ENCODE results near the gene NLK. TPM values are rescaled to one million over a fixed set of nuclear protein-coding genes. Genes with fewer than 3 reads are reported as not detected.

The NLK gene
- total RNA-seq, 1 donor from 2014 or later = 17.5 TPM

- Mint-ChIP-seq H3K9me3 (ENCODE audit: unreplicated experiment) (no peaks in the 10 kb centered on the region), H3K36me3 (ENCODE audit: unreplicated experiment) (peaks cover 16% of the 10 kb centered on the region), H3K4me3 (ENCODE audit: unreplicated experiment) (no peak overlapping the region), H3K27ac (ENCODE audit: unreplicated experiment) (no peak overlapping the region), H3K27me3 (ENCODE audit: unreplicated experiment) (no peaks in the 10 kb centered on the region), H3K4me1 (ENCODE audit: unreplicated experiment) (peaks cover 1% of the 10 kb centered on the region)
- no peak for TF ChIP-seq CTCF (IDR thresholded peaks at IDR 0.05)
- DNase-seq (ENCODE audit: extremely low spot score, unreplicated experiment) = no peak
These were observed 97.3 kb downstream of the NLK start for GRCh38 chr17:28139822-28140221.

- DNase-seq (ENCODE audit: extremely low spot score, unreplicated experiment) = no peak
- H3K4me1 Mint-ChIP-seq (ENCODE audit: unreplicated experiment) = peaks cover 15% of the 10 kb centered on the region
- no peaks in the 10 kb centered on the region for H3K27me3 Mint-ChIP-seq (ENCODE audit: unreplicated experiment)
- no peaks in the 10 kb centered on the region for H3K9me3 Mint-ChIP-seq (ENCODE audit: unreplicated experiment)
- no peak overlapping the region for H3K4me3 Mint-ChIP-seq (ENCODE audit: unreplicated experiment)
- TF ChIP-seq CTCF (IDR thresholded peaks at IDR 0.05) = no peak
- no peak overlapping the region for H3K27ac Mint-ChIP-seq (ENCODE audit: unreplicated experiment)
- H3K36me3 Mint-ChIP-seq (ENCODE audit: unreplicated experiment) = peaks cover 16% of the 10 kb centered on the region
These were observed 98.8 kb downstream of the NLK start for GRCh38 chr17:28141313-28141712.

- Mint-ChIP-seq H3K27me3 (ENCODE audit: unreplicated experiment) (no peaks in the 10 kb centered on the region), H3K4me1 (ENCODE audit: unreplicated experiment) (peaks cover 15% of the 10 kb centered on the region), H3K4me3 (ENCODE audit: unreplicated experiment) (no peak overlapping the region), H3K27ac (ENCODE audit: unreplicated experiment) (no peak overlapping the region), H3K9me3 (ENCODE audit: unreplicated experiment) (no peaks in the 10 kb centered on the region), H3K36me3 (ENCODE audit: unreplicated experiment) (peaks cover 18% of the 10 kb centered on the region)
- TF ChIP-seq CTCF (IDR thresholded peaks at IDR 0.05) = no peak
- DNase-seq (ENCODE audit: extremely low spot score, unreplicated experiment) = no peak
These were observed 99.3 kb downstream of the NLK start for GRCh38 chr17:28141773-28142172.

- Mint-ChIP-seq H3K4me3 (ENCODE audit: unreplicated experiment) (no peak overlapping the region), H3K36me3 (ENCODE audit: unreplicated experiment) (peaks cover 19% of the 10 kb centered on the region), H3K27ac (ENCODE audit: unreplicated experiment) (no peak overlapping the region), H3K27me3 (ENCODE audit: unreplicated experiment) (no peaks in the 10 kb centered on the region), H3K9me3 (ENCODE audit: unreplicated experiment) (no peaks in the 10 kb centered on the region), H3K4me1 (ENCODE audit: unreplicated experiment) (peaks cover 15% of the 10 kb centered on the region)
- TF ChIP-seq CTCF (IDR thresholded peaks at IDR 0.05) = no peak
- no peak for DNase-seq (ENCODE audit: extremely low spot score, unreplicated experiment)
These were observed 99.8 kb downstream of the NLK start for GRCh38 chr17:28142305-28142704.

GRCh38 chr17:28144019-28144418 lies 101.5 kb downstream of the NLK start:
- Mint-ChIP-seq H3K4me3 (ENCODE audit: unreplicated experiment) (no peak overlapping the region), H3K27ac (ENCODE audit: unreplicated experiment) (no peak overlapping the region), H3K27me3 (ENCODE audit: unreplicated experiment) (no peaks in the 10 kb centered on the region), H3K4me1 (ENCODE audit: unreplicated experiment) (peaks cover 17% of the 10 kb centered on the region), H3K36me3 (ENCODE audit: unreplicated experiment) (peaks cover 19% of the 10 kb centered on the region), H3K9me3 (ENCODE audit: unreplicated experiment) (no peaks in the 10 kb centered on the region)
- TF ChIP-seq CTCF (IDR thresholded peaks at IDR 0.05) = no peak
- no peak for DNase-seq (ENCODE audit: extremely low spot score, unreplicated experiment)
